Measurements from ENCODE around the gene HTR6.

The HTR6 gene

DNA sequence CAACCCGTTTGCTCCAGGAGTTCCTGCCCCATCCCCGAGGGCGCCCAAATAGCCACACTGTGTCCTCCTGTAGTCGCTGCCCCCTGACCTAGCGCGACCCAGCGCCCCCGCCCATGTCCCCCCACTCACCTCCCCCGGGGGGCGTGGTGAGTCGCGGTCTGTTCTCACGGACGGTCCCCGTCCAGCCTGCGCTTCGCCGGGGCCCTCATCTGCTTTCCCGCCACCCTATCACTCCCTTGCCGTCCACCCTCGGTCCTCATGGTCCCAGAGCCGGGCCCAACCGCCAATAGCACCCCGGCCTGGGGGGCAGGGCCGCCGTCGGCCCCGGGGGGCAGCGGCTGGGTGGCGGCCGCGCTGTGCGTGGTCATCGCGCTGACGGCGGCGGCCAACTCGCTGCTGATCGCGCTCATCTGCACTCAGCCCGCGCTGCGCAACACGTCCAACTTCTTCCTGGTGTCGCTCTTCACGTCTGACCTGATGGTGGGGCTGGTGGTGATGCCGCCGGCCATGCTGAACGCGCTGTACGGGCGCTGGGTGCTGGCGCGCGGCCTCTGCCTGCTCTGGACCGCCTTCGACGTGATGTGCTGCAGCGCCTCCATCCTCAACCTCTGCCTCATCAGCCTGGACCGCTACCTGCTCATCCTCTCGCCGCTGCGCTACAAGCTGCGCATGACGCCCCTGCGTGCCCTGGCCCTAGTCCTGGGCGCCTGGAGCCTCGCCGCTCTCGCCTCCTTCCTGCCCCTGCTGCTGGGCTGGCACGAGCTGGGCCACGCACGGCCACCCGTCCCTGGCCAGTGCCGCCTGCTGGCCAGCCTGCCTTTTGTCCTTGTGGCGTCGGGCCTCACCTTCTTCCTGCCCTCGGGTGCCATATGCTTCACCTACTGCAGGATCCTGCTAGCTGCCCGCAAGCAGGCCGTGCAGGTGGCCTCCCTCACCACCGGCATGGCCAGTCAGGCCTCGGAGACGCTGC, 1.1 kb downstream of the HTR6 start:
- ATAC-seq (ENCODE audit: insufficient read depth, low read depth) (no peak), DNase-seq (no peak)
- TF ChIP-seq, protein P1, sequence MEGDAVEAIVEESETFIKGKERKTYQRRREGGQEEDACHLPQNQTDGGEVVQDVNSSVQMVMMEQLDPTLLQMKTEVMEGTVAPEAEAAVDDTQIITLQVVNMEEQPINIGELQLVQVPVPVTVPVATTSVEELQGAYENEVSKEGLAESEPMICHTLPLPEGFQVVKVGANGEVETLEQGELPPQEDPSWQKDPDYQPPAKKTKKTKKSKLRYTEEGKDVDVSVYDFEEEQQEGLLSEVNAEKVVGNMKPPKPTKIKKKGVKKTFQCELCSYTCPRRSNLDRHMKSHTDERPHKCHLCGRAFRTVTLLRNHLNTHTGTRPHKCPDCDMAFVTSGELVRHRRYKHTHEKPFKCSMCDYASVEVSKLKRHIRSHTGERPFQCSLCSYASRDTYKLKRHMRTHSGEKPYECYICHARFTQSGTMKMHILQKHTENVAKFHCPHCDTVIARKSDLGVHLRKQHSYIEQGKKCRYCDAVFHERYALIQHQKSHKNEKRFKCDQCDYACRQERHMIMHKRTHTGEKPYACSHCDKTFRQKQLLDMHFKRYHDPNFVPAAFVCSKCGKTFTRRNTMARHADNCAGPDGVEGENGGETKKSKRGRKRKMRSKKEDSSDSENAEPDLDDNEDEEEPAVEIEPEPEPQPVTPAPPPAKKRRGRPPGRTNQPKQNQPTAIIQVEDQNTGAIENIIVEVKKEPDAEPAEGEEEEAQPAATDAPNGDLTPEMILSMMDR (IDR thresholded peaks at IDR 0.05; ENCODE audit: borderline replicate concordance, extremely low read depth, low read length, poor library complexity, severe bottlenecking) = no peak
- no peak for TF ChIP-seq EZH2 (IDR thresholded peaks at IDR 0.05; ENCODE audit: borderline replicate concordance, low read depth, low read length, severe bottlenecking)
- Histone ChIP-seq H3K4me2 (ENCODE audit: insufficient read depth, low read length) (no peak overlapping the region), H3K27ac (ENCODE audit: low read length) (no peak overlapping the region), H3K27me3 (ENCODE audit: insufficient read depth, low read length, poor library complexity) (no peaks in the 10 kb centered on the region), H3K9me3 (ENCODE audit: insufficient read depth, low read length, severe bottlenecking) (no peaks in the 10 kb centered on the region), H3K36me3 (ENCODE audit: insufficient read depth, low read length) (no peaks in the 10 kb centered on the region), H4K20me1 (ENCODE audit: insufficient read depth, low read length) (no peaks in the 10 kb centered on the region; the same call in 1 of the 2 replicates), H3K79me2 (ENCODE audit: insufficient read depth, low read length) (no peaks in the 10 kb centered on the region), H3K4me1 (ENCODE audit: insufficient read depth, low read length) (no peaks in the 10 kb centered on the region), H2AFZ (ENCODE audit: low read depth, low read length) (no peak overlapping the region), H3K4me3 (ENCODE audit: low read depth in 1 of 2, low read length in 2 of 2) (no peak overlapping the region), H3K9ac (ENCODE audit: low read depth, low read length) (no peak overlapping the region)

DNA sequence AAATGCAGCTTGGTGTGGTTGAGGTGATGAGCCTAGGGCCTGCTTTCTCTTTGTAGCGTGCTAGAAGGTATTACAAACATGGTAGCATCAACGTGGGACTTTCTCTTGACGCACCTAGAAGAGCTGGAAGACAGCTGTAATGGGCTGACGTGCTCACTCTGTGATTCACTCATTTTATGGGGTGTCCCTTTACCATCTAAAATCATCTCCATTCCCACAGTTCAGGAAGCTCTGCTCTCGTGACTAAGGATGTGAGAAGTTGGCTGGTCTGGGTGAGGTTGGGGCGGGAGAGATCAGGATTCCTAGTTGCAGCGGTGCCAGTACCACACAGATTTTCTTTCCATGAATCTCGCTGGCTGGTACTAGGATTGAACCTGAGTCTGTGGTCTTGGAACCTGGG, 4.2 kb downstream of the HTR6 start:
- Histone ChIP-seq H3K79me2 (ENCODE audit: insufficient read depth, low read length) (no peaks in the 10 kb centered on the region), H3K27me3 (ENCODE audit: insufficient read depth, low read length, poor library complexity) (no peaks in the 10 kb centered on the region), H3K27ac (ENCODE audit: low read length) (no peak overlapping the region), H3K36me3 (ENCODE audit: insufficient read depth, low read length) (no peaks in the 10 kb centered on the region), H3K4me3 (ENCODE audit: low read depth in 1 of 2, low read length in 2 of 2) (no peak overlapping the region), H3K4me2 (ENCODE audit: insufficient read depth, low read length) (no peak overlapping the region), H3K4me1 (ENCODE audit: insufficient read depth, low read length) (no peaks in the 10 kb centered on the region), H3K9me3 (ENCODE audit: insufficient read depth, low read length, severe bottlenecking) (no peaks in the 10 kb centered on the region), H4K20me1 (ENCODE audit: insufficient read depth, low read length) (no peaks in the 10 kb centered on the region; the same call in 1 of the 2 replicates), H3K9ac (ENCODE audit: low read depth, low read length) (no peak overlapping the region), H2AFZ (ENCODE audit: low read depth, low read length) (no peak overlapping the region)
- no peak for DNase-seq
- TF ChIP-seq, protein P1 (IDR thresholded peaks at IDR 0.05; ENCODE audit: borderline replicate concordance, extremely low read depth, low read length, poor library complexity, severe bottlenecking) = no peak
- no peak for TF ChIP-seq EZH2 (IDR thresholded peaks at IDR 0.05; ENCODE audit: borderline replicate concordance, low read depth, low read length, severe bottlenecking)
- no peak for ATAC-seq (ENCODE audit: insufficient read depth, low read depth)

DNA sequence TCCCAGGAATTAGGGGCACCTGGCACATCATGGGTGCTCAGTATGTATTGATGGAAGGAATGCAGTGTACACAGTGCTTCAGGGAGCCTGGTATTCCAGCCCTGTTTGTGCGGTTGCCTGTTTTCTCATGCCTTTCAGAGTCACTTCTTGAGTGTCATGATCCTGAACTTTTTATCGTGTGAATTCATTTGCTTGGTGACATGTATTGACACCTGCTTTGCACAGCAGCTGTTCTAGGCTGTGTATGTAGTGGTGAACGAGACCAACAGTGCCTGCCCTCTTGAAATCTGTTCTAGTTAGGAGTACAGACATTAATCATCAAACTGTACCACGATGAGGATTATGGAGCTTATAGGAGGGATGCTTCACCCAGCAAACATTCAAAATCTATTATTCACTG, 6.1 kb downstream of the HTR6 start:
- Histone ChIP-seq H3K9me3 (ENCODE audit: insufficient read depth, low read length, severe bottlenecking) (no peaks in the 10 kb centered on the region), H3K4me2 (ENCODE audit: insufficient read depth, low read length) (no peak overlapping the region), H2AFZ (ENCODE audit: low read depth, low read length) (no peak overlapping the region), H3K27me3 (ENCODE audit: insufficient read depth, low read length, poor library complexity) (no peaks in the 10 kb centered on the region), H3K27ac (ENCODE audit: low read length) (no peak overlapping the region), H3K79me2 (ENCODE audit: insufficient read depth, low read length) (no peaks in the 10 kb centered on the region), H3K4me3 (ENCODE audit: low read depth in 1 of 2, low read length in 2 of 2) (no peak overlapping the region), H3K36me3 (ENCODE audit: insufficient read depth, low read length) (no peaks in the 10 kb centered on the region), H3K4me1 (ENCODE audit: insufficient read depth, low read length) (no peaks in the 10 kb centered on the region), H4K20me1 (ENCODE audit: insufficient read depth, low read length) (no peaks in the 10 kb centered on the region; the same call in 1 of the 2 replicates), H3K9ac (ENCODE audit: low read depth, low read length) (no peak overlapping the region)
- no peak for DNase-seq
- TF ChIP-seq, protein P1 (IDR thresholded peaks at IDR 0.05; ENCODE audit: borderline replicate concordance, extremely low read depth, low read length, poor library complexity, severe bottlenecking) = no peak
- TF ChIP-seq EZH2 (IDR thresholded peaks at IDR 0.05; ENCODE audit: borderline replicate concordance, low read depth, low read length, severe bottlenecking) = no peak
- ATAC-seq (ENCODE audit: insufficient read depth, low read depth) = no peak

Data from DND-41 (cell line).